ENCODE results near the gene DDX41. TPM values are rescaled to one million over a fixed set of nuclear protein-coding genes. Genes with fewer than 3 reads are reported as not detected.

Gene DDX41
- total and polyA plus RNA-seq, 11 donors: 24.4 to 65.4 (median 37.7) TPM

DNA sequence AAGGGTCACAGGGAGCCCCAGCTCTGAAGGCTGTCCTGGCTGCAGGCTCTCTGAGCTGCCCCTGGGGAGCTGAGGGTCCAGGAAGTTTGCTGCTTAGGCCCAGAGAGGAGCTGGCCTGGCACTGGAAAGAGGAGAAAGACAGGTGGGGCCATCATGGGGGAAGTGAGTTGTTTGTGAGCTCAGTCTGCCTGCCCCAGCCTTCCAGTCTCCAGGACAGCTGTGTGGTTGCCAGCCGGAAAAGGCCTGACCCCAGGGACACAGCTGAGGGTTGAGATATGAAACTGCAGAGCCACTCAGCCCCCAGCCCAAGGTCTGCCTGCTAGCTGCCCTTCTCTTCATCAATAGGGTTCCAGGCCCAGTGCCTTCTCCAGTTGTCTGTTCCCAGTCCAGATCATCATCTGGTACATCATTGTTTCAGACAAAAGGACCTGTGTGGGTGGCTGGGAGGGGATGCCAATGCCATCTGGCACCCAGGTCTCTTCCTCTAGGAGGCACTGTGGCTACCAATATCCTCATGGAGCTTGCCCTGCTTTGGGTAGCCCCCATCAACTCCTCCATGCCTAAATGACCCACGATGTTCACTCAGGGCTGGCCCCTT, 4.3 kb upstream of the DDX41 start:
- no peak overlapping the region for H3K27ac ChIP-seq
- DNase-seq (peak in 1 of 5 donors; percentile 15), ATAC-seq (no peak)
- peaks cover 2 to 70% (median 64%) of the 10 kb centered on the region in 9 donors for H3K36me3 ChIP-seq
- intact Hi-C loops (cut with DNase I): no loop called here
- H3K27me3 ChIP-seq: no peaks in the 10 kb centered on the region
- no peaks in the 10 kb centered on the region for H3K9me3 ChIP-seq
- no peak overlapping the region for H3K4me3 ChIP-seq
- peaks cover 0 to 30% (median 7%) of the 10 kb centered on the region in 12 donors for H3K4me1 ChIP-seq
- no peak for TF ChIP-seq POLR2A (IDR thresholded peaks at IDR 0.05)
- TF ChIP-seq, protein P1, sequence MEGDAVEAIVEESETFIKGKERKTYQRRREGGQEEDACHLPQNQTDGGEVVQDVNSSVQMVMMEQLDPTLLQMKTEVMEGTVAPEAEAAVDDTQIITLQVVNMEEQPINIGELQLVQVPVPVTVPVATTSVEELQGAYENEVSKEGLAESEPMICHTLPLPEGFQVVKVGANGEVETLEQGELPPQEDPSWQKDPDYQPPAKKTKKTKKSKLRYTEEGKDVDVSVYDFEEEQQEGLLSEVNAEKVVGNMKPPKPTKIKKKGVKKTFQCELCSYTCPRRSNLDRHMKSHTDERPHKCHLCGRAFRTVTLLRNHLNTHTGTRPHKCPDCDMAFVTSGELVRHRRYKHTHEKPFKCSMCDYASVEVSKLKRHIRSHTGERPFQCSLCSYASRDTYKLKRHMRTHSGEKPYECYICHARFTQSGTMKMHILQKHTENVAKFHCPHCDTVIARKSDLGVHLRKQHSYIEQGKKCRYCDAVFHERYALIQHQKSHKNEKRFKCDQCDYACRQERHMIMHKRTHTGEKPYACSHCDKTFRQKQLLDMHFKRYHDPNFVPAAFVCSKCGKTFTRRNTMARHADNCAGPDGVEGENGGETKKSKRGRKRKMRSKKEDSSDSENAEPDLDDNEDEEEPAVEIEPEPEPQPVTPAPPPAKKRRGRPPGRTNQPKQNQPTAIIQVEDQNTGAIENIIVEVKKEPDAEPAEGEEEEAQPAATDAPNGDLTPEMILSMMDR (IDR thresholded peaks at IDR 0.05): no peak
- 64 to 86% (median 84%) methylated on average over 1 to 2 of the region's 2 CpGs; no CpG with 5 or more reads in 1 of the 4 donors for WGBS, 4 donors

DNA sequence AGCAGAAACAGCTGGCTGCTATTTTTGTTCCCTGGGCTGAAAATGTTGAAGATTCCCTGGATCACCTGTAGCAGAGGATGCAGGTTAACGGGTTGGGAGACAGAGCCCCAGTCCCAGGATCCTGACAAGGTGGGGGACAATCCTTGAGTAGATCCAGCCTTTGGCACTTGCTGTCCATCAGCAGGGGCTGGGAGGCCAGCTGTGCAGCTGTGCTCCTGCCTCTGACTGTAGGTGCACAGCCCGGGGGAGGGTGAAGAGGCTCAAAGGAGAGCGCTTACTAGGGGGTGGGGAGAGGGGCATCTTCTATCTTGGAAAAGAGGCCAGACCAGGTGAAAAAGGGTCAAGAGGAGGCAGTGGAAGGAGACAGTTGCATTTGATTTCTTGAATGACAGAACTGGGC, 3.5 kb upstream of the DDX41 start:
- Histone ChIP-seq H3K27ac (no peak overlapping the region), H3K9me3 (no peaks in the 10 kb centered on the region), H3K4me1 (peaks cover 0 to 33% (median 14%) of the 10 kb centered on the region in 12 donors), H3K4me3 (no peak overlapping the region), H3K27me3 (no peaks in the 10 kb centered on the region), H3K36me3 (peaks cover 2 to 70% (median 62%) of the 10 kb centered on the region in 9 donors)
- WGBS, 4 donors: 89 to 98% (median 93%) methylated on average over 3 of the region's 3 CpGs
- intact Hi-C loops (cut with DNase I): no loop called here
- ATAC-seq (no peak), DNase-seq (peak in 1 of 5 donors; percentile 9)
- TF ChIP-seq, protein P1 (IDR thresholded peaks at IDR 0.05): no peak
- no peak for TF ChIP-seq POLR2A (IDR thresholded peaks at IDR 0.05)

DNA sequence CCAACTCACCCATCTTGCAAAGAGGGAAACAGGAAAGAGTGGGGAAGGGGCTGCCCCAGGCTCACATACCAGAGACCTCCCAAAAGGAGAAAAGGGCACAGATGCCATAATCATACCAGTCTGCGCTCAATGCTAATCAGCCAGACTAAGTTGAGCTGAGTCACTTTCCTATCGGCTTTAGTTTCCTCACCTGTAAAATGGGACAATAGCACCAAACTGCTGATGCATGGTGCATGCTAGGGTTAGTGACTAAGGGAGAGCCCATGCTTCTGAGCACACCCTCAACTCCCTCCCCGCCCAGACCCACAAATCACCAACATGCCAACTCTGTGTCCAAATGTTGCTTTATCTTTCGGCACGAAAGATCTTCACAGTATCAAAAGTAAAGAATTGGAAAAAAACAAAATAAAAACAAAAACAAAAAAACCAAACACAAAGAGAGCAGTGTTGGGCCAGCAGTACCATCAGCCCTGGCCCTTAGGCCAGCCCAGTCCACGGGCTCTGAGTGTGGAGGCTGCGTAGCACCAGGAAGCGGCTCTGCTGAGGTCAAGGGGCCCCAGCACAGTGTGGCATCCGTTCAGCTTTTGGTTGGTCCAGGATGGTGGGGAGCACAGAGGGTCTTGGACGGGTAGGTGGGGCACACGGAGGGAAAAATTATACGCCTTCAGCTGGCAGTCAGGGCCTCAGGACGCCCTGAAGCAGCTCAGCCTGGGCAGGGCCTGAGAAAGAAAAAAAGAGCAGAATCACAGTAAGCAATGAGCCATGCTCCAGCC, 2.9 kb upstream of the DDX41 start:
- peaks cover 2 to 70% (median 61%) of the 10 kb centered on the region in 9 donors for H3K36me3 ChIP-seq
- H3K9me3 ChIP-seq: no peaks in the 10 kb centered on the region
- TF ChIP-seq POLR2A (IDR thresholded peaks at IDR 0.05): no peak
- TF ChIP-seq, protein P1 (IDR thresholded peaks at IDR 0.05): no peak
- no peaks in the 10 kb centered on the region for H3K27me3 ChIP-seq
- DNase-seq (peak in 1 of 5 donors; percentile 18), ATAC-seq (no peak)
- H3K4me3 ChIP-seq: no peak overlapping the region
- intact Hi-C loops (cut with DNase I): loop anchor here in 3 of 10 donors (5.0 to 10.0 kb wide), 2 partner anchors 33 to 75 kb away; partner anchors contain the start of genes TMED9 (in 2 of the 3) and FAM193B (in 1 of the 3)
- H3K27ac ChIP-seq: no peak overlapping the region
- 77 to 93% (median 83%) methylated on average over 13 of the region's 13 CpGs for WGBS, 4 donors
- H3K4me1 ChIP-seq: peaks cover 0 to 33% (median 15%) of the 10 kb centered on the region in 12 donors

DNA sequence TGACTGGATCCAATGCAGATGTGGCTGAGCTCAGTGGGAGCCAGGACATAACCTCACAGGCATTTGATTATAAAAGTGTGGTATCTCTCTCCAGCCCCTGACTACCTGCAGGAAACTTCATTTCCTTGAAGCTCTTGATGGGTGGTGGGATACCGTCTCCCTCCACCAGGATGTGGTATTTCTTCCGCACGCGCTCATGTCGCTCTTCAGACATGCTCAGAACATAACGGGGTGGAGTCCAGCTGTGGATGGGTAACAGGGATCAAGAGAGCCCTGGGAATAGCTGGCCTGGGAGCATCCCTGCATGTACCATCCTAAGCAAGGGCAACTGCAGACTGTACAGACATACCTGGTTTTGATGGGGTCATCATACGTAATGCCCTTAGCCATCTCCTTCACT, 1.2 kb downstream of the DDX41 start:
- 82 to 90% (median 87%) methylated on average over 7 of the region's 7 CpGs for whole genome bisulfite sequencing, 4 donors
- H3K4me3 ChIP-seq: peak overlapping the region in 9 of 12 donors; percentile 75 to 100 (median 91)
- H3K36me3 ChIP-seq: peaks cover 7 to 70% (median 59%) of the 10 kb centered on the region in 9 donors
- no peak overlapping the region for H3K27ac ChIP-seq
- H3K27me3 ChIP-seq: no peaks in the 10 kb centered on the region
- intact Hi-C loops (cut with DNase I): loop anchor here in 3 of 10 donors (5.0 to 10.0 kb wide), 2 partner anchors 37 to 79 kb away; partner anchors contain the start of genes TMED9 (in 2 of the 3) and FAM193B (in 1 of the 3)
- TF ChIP-seq POLR2A (IDR thresholded peaks at IDR 0.05): no peak
- TF ChIP-seq, protein P1 (IDR thresholded peaks at IDR 0.05): no peak
- DNase-seq (no peak), ATAC-seq (no peak)
- peaks cover 0 to 33% (median 15%) of the 10 kb centered on the region in 12 donors for H3K4me1 ChIP-seq
- H3K9me3 ChIP-seq: no peaks in the 10 kb centered on the region

All from heart left ventricle (tissue), 16 donors.